Caco-2 (cell line): Measurements from ENCODE around the gene DLL1. TPM values are rescaled to one million over a fixed set of nuclear protein-coding genes. Genes with fewer than 3 reads are reported as not detected.

Experiments used
- BruUV-seq: library from RNA; stranded (reverse); fragments of 400-500 nt; replicated peaks from 2 replicates; lab custom pipeline; 2021; lab: Mats Ljungman, UMichigan
- CTCF ChIA-PET: fragments of 300-600 bp; sonication (Branson Sonifier 250); formaldehyde crosslinking; loops from one replicate; lab custom pipeline; 2022; ENCODE audit warnings: antibody characterized with exemption; lab: Charles Lee
- POLR2A ChIA-PET: fragments of 300-600 bp; sonication (Branson Sonifier 250); formaldehyde crosslinking; loops from one replicate; lab custom pipeline; 2022; ENCODE audit warnings: antibody characterized with exemption; lab: Charles Lee
- DNase-seq, 2 experiments: peaks; one replicate each; pipeline versions ENCODE4 v3.0.0 to v3.0.0-alpha.2; 2020 to 2022
- H3K27me3 ChIP-seq: replicated peaks from 2 replicates; pipeline ENCODE4 v1.6.0; 2011; ENCODE audit warnings: low read length; ENCODE audit not compliant: control insufficient read depth, insufficient read depth
- H3K36me3 ChIP-seq: 2 replicates; pipeline ENCODE4 v1.5.1; 2011; ENCODE audit warnings: low read length; ENCODE audit not compliant: control insufficient read depth, insufficient read depth
- H3K4me1 ChIP-seq: fragments of 250-450 bp; sonication (Bioruptor Pico); 2 replicates; pipeline ENCODE4 v1.5.1; 2020; ENCODE audit warnings: mild to moderate bottlenecking
- H3K4me3 ChIP-seq: 2 replicates; pipeline ENCODE4 v1.5.1; 2011; ENCODE audit warnings: low read depth, mild to moderate bottlenecking, control low read depth, low read length
- H3K9me3 ChIP-seq: fragments of 250-450 bp; sonication (Bioruptor Pico); 2 replicates; pipeline ENCODE4 v1.5.1; 2020; ENCODE audit warnings: mild to moderate bottlenecking, moderate library complexity
- H3K27ac Mint-ChIP-seq: one replicate; pipeline ENCODE4 v1.8.0; 2022; ENCODE audit warnings: mixed read lengths; ENCODE audit not compliant: unreplicated experiment
- H3K27me3 Mint-ChIP-seq: one replicate; pipeline ENCODE4 v1.8.0; 2022; ENCODE audit warnings: mixed read lengths; ENCODE audit not compliant: insufficient read depth, unreplicated experiment
- H3K36me3 Mint-ChIP-seq: one replicate; pipeline ENCODE4 v1.8.0; 2022; ENCODE audit warnings: mild to moderate bottlenecking, mixed read lengths; ENCODE audit not compliant: insufficient read depth, unreplicated experiment
- H3K4me1 Mint-ChIP-seq: one replicate; pipeline ENCODE4 v1.8.0; 2022; ENCODE audit warnings: low read depth, mixed read lengths; ENCODE audit not compliant: unreplicated experiment
- H3K4me3 Mint-ChIP-seq: one replicate; pipeline ENCODE4 v1.8.0; 2022; ENCODE audit warnings: mild to moderate bottlenecking, moderate library complexity, mixed read lengths; ENCODE audit not compliant: unreplicated experiment
- H3K9me3 Mint-ChIP-seq: one replicate; pipeline ENCODE4 v1.8.0; 2022; ENCODE audit warnings: mixed read lengths; ENCODE audit not compliant: unreplicated experiment
- CTCF ChIP-seq, 2 experiments: fragments of 200-600 bp in 1 of 2; IDR thresholded peaks; 1 replicate in 1 of 2; 2 replicates in 1 of 2; pipeline versions ENCODE4 v1.5.1 to v1.8.0; 2011 to 2022; ENCODE audit warnings: antibody characterized with exemption in 1 of 2, control low read depth in 1 of 2, inconsistent platforms in 1 of 2, low read depth in 1 of 2, low read length in 1 of 2, mild to moderate bottlenecking in 1 of 2, moderate library complexity in 1 of 2; ENCODE audit not compliant: insufficient read depth in 1 of 2, severe bottlenecking in 1 of 2, unreplicated experiment in 1 of 2
- intact Hi-C: fragments of 100-400 bp; cut with micrococcal nuclease; formaldehyde crosslinking; loops from one replicate; pipeline ENCODE4 v1.10.0; 2022; ENCODE audit not compliant: unreplicated experiment
- total RNA-seq: library from RNA; stranded (reverse); gene quantifications from 2 replicates; pipeline ENCODE4 v1.2.3, GENCODE V29; 2022

DLL1 gene
- total RNA-seq, 1 experiment from 2014 or later: 6.6 TPM

DNA sequence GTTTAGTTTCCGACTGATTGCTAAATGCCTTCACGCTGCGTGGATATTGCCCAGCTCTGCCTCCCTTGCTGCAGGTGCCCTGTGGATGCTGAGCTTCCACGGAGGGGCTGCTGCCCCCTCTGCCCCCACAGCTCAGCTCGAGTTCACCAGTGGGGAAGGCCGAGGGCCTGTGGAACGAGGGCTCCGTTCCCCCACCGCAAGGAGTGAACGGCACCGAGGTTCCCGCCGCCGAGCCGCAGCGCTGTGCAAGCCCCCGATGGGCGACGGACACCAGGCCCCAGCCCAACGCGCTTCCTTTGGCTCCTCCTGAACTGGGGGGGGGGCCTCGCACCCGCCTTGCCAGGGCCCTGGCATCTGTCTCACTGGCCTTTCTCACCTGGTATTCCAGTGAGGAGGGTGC is 17.7 kb downstream of the DLL1 start:
- H3K4me1 Mint-ChIP-seq: peaks cover 15% of the 10 kb centered on the region

GRCh38 chr6:170272341-170273065 is 18.4 kb downstream of the DLL1 start:
- H3K9me3 Mint-ChIP-seq: no peaks in the 10 kb centered on the region
- CTCF ChIA-PET: no interaction called here
- intact Hi-C loops: no loop called here
- Histone ChIP-seq H3K4me1 (peaks cover 21% of the 10 kb centered on the region), H3K27me3 (no peaks in the 10 kb centered on the region), H3K36me3 (no peaks in the 10 kb centered on the region), H3K9me3 (no peaks in the 10 kb centered on the region), H3K4me3 (no peak overlapping the region)
- H3K4me1 Mint-ChIP-seq: peaks cover 20% of the 10 kb centered on the region
- no peak for DNase-seq
- no peak overlapping the region for H3K27ac Mint-ChIP-seq
- H3K27me3 Mint-ChIP-seq: no peaks in the 10 kb centered on the region
- no peak overlapping the region for H3K4me3 Mint-ChIP-seq
- H3K36me3 Mint-ChIP-seq: no peaks in the 10 kb centered on the region
- POLR2A ChIA-PET: no interaction called here
- no peak for TF ChIP-seq CTCF (IDR thresholded peaks at IDR 0.05; ENCODE audit: insufficient read depth in 1 of 2, low read depth in 1 of 2, low read length in 1 of 2, severe bottlenecking in 1 of 2, unreplicated experiment in 1 of 2)
- no TSS peak for BruUV-seq

More for the DNA sequence above, 17.7 kb downstream of the DLL1 start:
- ChIA-PET POLR2A (no interaction called here), CTCF (no interaction called here)
- no peaks in the 10 kb centered on the region for H3K9me3 Mint-ChIP-seq
- H3K27me3 Mint-ChIP-seq: no peaks in the 10 kb centered on the region
- BruUV-seq: no TSS peak
- H3K4me3 Mint-ChIP-seq: no peak overlapping the region
- peaks cover 21% of the 10 kb centered on the region for H3K4me1 ChIP-seq
- H3K36me3 ChIP-seq: no peaks in the 10 kb centered on the region
- H3K27me3 ChIP-seq: no peaks in the 10 kb centered on the region
- H3K4me3 ChIP-seq: no peak overlapping the region
- no peak for DNase-seq
- intact Hi-C loops: no loop called here
- H3K36me3 Mint-ChIP-seq: no peaks in the 10 kb centered on the region
- no peaks in the 10 kb centered on the region for H3K9me3 ChIP-seq
- H3K27ac Mint-ChIP-seq: no peak overlapping the region
- TF ChIP-seq CTCF (IDR thresholded peaks at IDR 0.05; ENCODE audit: insufficient read depth in 1 of 2, low read depth in 1 of 2, low read length in 1 of 2, severe bottlenecking in 1 of 2, unreplicated experiment in 1 of 2): no peak

DNA sequence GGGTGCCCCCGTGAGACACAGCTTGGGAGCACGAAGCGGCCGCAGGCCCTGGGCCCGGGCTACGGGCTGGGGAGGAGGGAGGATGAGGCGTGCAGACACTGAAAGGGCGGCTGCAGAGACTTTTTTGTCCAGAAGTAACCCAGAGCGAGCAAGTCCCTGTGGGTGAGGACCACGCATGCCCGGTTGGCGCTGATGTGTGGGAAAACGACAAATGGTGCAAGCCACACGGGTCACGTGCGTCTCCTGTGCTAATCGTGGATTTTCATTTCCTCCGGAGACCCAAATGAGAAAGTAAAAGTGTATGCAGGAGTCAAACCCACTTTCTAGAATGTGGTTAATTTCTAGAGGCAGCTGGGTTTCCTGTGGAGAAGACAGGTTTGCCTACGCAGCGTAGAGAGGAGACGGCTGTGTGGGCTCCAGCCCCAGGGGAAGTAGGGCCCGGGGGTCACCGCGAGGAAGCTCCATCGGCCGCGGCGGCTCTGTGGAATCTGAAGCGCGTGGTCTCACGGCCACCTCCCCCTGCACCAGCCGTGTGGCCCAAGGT is 19.0 kb downstream of the DLL1 start:
- no peaks in the 10 kb centered on the region for H3K9me3 ChIP-seq
- Mint-ChIP-seq H3K27ac (no peak overlapping the region), H3K36me3 (no peaks in the 10 kb centered on the region), H3K4me3 (no peak overlapping the region), H3K9me3 (no peaks in the 10 kb centered on the region), H3K4me1 (peaks cover 20% of the 10 kb centered on the region), H3K27me3 (no peaks in the 10 kb centered on the region)
- no peak overlapping the region for H3K4me3 ChIP-seq
- no peak for DNase-seq
- peaks cover 21% of the 10 kb centered on the region for H3K4me1 ChIP-seq
- no peak for TF ChIP-seq CTCF (IDR thresholded peaks at IDR 0.05; ENCODE audit: insufficient read depth in 1 of 2, low read depth in 1 of 2, low read length in 1 of 2, severe bottlenecking in 1 of 2, unreplicated experiment in 1 of 2)
- ChIA-PET POLR2A (no interaction called here), CTCF (no interaction called here)
- H3K27me3 ChIP-seq: no peaks in the 10 kb centered on the region
- no peaks in the 10 kb centered on the region for H3K36me3 ChIP-seq
- intact Hi-C loops: no loop called here
- no TSS peak for BruUV-seq
